Endothelial cell of umbilical vein (primary cell): ENCODE data around the gene CLRN3. TPM values are rescaled to one million over a fixed set of nuclear protein-coding genes. Genes with fewer than 3 reads are reported as not detected.

Experiments used
- BruUV-seq: library from RNA; stranded (reverse); fragments of 400-500 nt; replicated peaks from 2 replicates; lab custom pipeline; 2021; lab: Mats Ljungman, UMichigan
- CTCF ChIA-PET: fragments of 300-600, 350-600 bp; sonication (Branson Sonifier 250); formaldehyde crosslinking; loops from one replicate; lab custom pipeline; 2021; ENCODE audit warnings: antibody characterized with exemption, inconsistent platforms; lab: Charles Lee
- POLR2A ChIA-PET: fragments of 300-600, 350-600 bp; sonication (Branson Sonifier 250); formaldehyde crosslinking; loops from one replicate; lab custom pipeline; 2021; ENCODE audit warnings: antibody characterized with exemption, inconsistent platforms; lab: Charles Lee
- DNase-seq: peaks from one replicate; pipeline ENCODE4 v3.0.0-alpha.2; 2011; ENCODE audit warnings: low read depth, low spot score
- FAIRE-seq: peaks from 2 replicates; lab custom pipeline; 2011; peaks lifted over from hg19 to GRCh38; lab: Jason Lieb, UNC
- H2AFZ ChIP-seq: 2 replicates; pipeline ENCODE4 v1.6.0; 2012; ENCODE audit warnings: low read depth, low read length, control low read depth, inconsistent platforms
- H3K27ac ChIP-seq: 2 replicates; pipeline ENCODE4 v1.5.1; 2011; ENCODE audit warnings: low read depth, mild to moderate bottlenecking, control low read depth, low read length, moderate library complexity; ENCODE audit not compliant: insufficient read depth
- H3K27me3 ChIP-seq, 2 experiments: 2 replicates each; pipeline versions ENCODE4 v1.6.0 to v1.6.1; 2011; ENCODE audit warnings: low read length in 2 of 2, mixed read lengths in 1 of 2; ENCODE audit not compliant: control insufficient read depth in 2 of 2, insufficient read depth in 2 of 2
- H3K36me3 ChIP-seq, 2 experiments: 2 replicates in 1 of 2; 3 replicates in 1 of 2; pipeline ENCODE4 v1.5.1; 2011; ENCODE audit warnings: low read length in 2 of 2, mild to moderate bottlenecking in 1 of 2, moderate library complexity in 1 of 2; ENCODE audit not compliant: control insufficient read depth in 2 of 2, insufficient read depth in 2 of 2; ENCODE audit errors: extremely low read depth in 1 of 2
- H3K4me1 ChIP-seq: 3 replicates; pipeline ENCODE4 v1.5.1; 2011; ENCODE audit warnings: mild to moderate bottlenecking, low read length; ENCODE audit not compliant: control insufficient read depth, insufficient read depth; ENCODE audit errors: extremely low read depth
- H3K4me2 ChIP-seq: 2 replicates; pipeline ENCODE4 v1.6.1; 2011; ENCODE audit warnings: low read length, control low read depth, mixed read lengths; ENCODE audit not compliant: insufficient read depth
- H3K4me3 ChIP-seq, 3 experiments: fragments of 200-600 bp in 1 of 3; sonication (generic), shearing (Covaris generic) in 1 of 3; replicated peaks in 1 of 3; 2 replicates each; pipeline ENCODE4 v1.5.1; 2011 to 2016; ENCODE audit warnings: control low read depth in 3 of 3, low read length in 3 of 3, mild to moderate bottlenecking in 2 of 3, inconsistent platforms in 1 of 3, low read depth in 1 of 3, moderate library complexity in 1 of 3; ENCODE audit not compliant: insufficient read depth in 1 of 3
- H3K79me2 ChIP-seq: 2 replicates; pipeline ENCODE4 v1.6.0; 2012; ENCODE audit warnings: low read length, inconsistent platforms; ENCODE audit not compliant: control insufficient read depth, insufficient read depth
- H3K9ac ChIP-seq: replicated peaks from 2 replicates; pipeline ENCODE3; 2011; ENCODE audit warnings: low read length, control low read depth; ENCODE audit not compliant: insufficient read depth; ENCODE audit errors: extremely low read depth
- H3K9me1 ChIP-seq: replicated peaks from 3 replicates; pipeline ENCODE4 v1.6.0; 2011; ENCODE audit warnings: mild to moderate bottlenecking, low read length; ENCODE audit not compliant: control insufficient read depth, insufficient read depth; ENCODE audit errors: extremely low read depth
- H3K9me3 ChIP-seq: replicated peaks from 2 replicates; pipeline ENCODE4 v1.5.1; 2012; ENCODE audit warnings: low read length, inconsistent platforms; ENCODE audit not compliant: control insufficient read depth, insufficient read depth
- H4K20me1 ChIP-seq: replicated peaks from 2 replicates; pipeline ENCODE3; 2011; ENCODE audit warnings: mild to moderate bottlenecking, low read length; ENCODE audit not compliant: control insufficient read depth, insufficient read depth; ENCODE audit errors: extremely low read depth
- EZH2 ChIP-seq: IDR thresholded peaks from 2 replicates; pipeline ENCODE4 v1.6.1; 2012; ENCODE audit warnings: borderline replicate concordance, low read depth, mild to moderate bottlenecking, moderate library complexity, low read length, inconsistent platforms; ENCODE audit not compliant: severe bottlenecking
- FOS ChIP-seq: IDR thresholded peaks from 2 replicates; pipeline ENCODE4 v1.6.1; 2011; ENCODE audit warnings: mild to moderate bottlenecking, low read length, moderate library complexity, borderline replicate concordance; ENCODE audit not compliant: insufficient read depth
- GATA2 ChIP-seq: IDR thresholded peaks from 2 replicates; pipeline ENCODE4 v1.7.0; 2011; ENCODE audit warnings: low read depth, mild to moderate bottlenecking, moderate library complexity, mixed read lengths, low read length; ENCODE audit not compliant: insufficient read length, insufficient read depth
- JUN ChIP-seq: IDR thresholded peaks from 2 replicates; pipeline ENCODE4 v1.6.1; 2011; ENCODE audit warnings: borderline replicate concordance, low read depth; ENCODE audit not compliant: insufficient read length, insufficient read depth
- MYC ChIP-seq: IDR thresholded peaks from one replicate; pipeline ENCODE4 v1.6.1; 2011; ENCODE audit warnings: mild to moderate bottlenecking, low read depth, low read length
- POLR2A ChIP-seq: IDR thresholded peaks from 2 replicates; pipeline ENCODE4 v1.6.1; 2012; ENCODE audit warnings: low read depth, mild to moderate bottlenecking, control low read depth, low read length
- POLR2AphosphoS5 ChIP-seq: IDR thresholded peaks from 2 replicates; pipeline ENCODE4 v1.6.1; 2012; ENCODE audit warnings: low read depth, mild to moderate bottlenecking, control low read depth, low read length, moderate library complexity; ENCODE audit not compliant: insufficient read depth
- dilution Hi-C: fragments of 300-500 bp; cut with MboI; formaldehyde crosslinking; loops from one replicate; pipeline ENCODE4 v1.15.0; 2019; ENCODE audit warnings: low sequenced_read_pairs; ENCODE audit not compliant: extremely low pct_ligation_motif_present
- intact Hi-C: fragments of 100-400 bp; cut with micrococcal nuclease; formaldehyde crosslinking; loops from one replicate; pipeline ENCODE4 v1.10.0; 2022
- polyA plus RNA-seq, 4 experiments: library from polyadenylated mRNA; depleted of rRNA in 3 of 4; stranded (reverse) in 3 of 4; unstranded in 1 of 4; fragments of >200 nt; gene quantifications; 2 replicates each; pipeline versions ENCODE4 v1.2.1 to v1.2.3, GENCODE V29; 2011 to 2012; ENCODE audit warnings: missing spikeins in 1 of 4
- total RNA-seq: library from RNA; stranded (reverse); gene quantifications from 2 replicates; pipeline ENCODE4 v1.2.3, GENCODE V29; 2021
- TF ChIP-seq, protein P1 (sequence below), 2 donors: IDR thresholded peaks; 1 replicate in 1 of 2; 2 replicates in 1 of 2; pipeline ENCODE4 v1.5.1; 2011; ENCODE audit warnings: low read length in 2 of 2, mild to moderate bottlenecking in 2 of 2, moderate library complexity in 2 of 2, control low read depth in 1 of 2, inconsistent platforms in 1 of 2, low read depth in 1 of 2; ENCODE audit not compliant: insufficient read depth in 1 of 2; ENCODE audit errors: extremely low read depth in 1 of 2

The CLRN3 gene
- total and polyA plus RNA-seq, 2 donors (not counting 3 experiments of a cell fraction or from before 2014, with no cell fraction given) = 0.07 TPM; not detected in 1

DNA sequence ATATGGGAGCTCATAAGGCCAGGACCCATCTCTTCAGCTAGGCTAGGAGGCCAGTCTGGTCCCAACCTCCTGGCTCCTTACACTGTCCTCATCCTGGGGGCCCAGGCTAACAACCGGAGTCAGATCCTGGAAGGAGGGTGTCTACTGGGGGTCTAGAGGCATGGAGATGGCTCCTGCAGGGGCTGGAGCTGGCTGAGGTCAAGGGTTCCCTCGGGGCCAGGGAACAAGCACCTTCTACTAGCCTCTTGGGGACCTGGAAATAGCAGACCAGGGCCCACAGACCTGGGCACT, 37.2 kb downstream of the CLRN3 start:
- Histone ChIP-seq H3K9ac (no peak overlapping the region), H3K27me3 (no peaks in the 10 kb centered on the region), H3K4me1 (no peaks in the 10 kb centered on the region), H3K9me1 (no peaks in the 10 kb centered on the region), H3K36me3 (no peaks in the 10 kb centered on the region), H3K9me3 (no peaks in the 10 kb centered on the region), H3K4me2 (no peak overlapping the region), H4K20me1 (no peaks in the 10 kb centered on the region), H2AFZ (no peak overlapping the region), H3K79me2 (no peaks in the 10 kb centered on the region), H3K27ac (no peak overlapping the region), H3K4me3 (no peak overlapping the region)
- CTCF ChIA-PET = interaction anchor here (1.4 to 3.6 kb wide), 6 partner anchors 21 to 291 kb away, joined by 3 to 67 read pairs (median 16); no protein-coding TSS in a partner anchor
- dilution Hi-C loops (no loop called here), intact Hi-C loops (loop anchor here (10.0 kb wide), 2 partner anchors 501 to 611 kb away; no protein-coding TSS in a partner anchor)
- no TSS peak for BruUV-seq
- TF ChIP-seq FOS (no peak), GATA2 (no peak), POLR2A (no peak), POLR2AphosphoS5 (no peak), MYC (no peak), JUN (no peak), EZH2 (no peak)
- TF ChIP-seq, protein P1, sequence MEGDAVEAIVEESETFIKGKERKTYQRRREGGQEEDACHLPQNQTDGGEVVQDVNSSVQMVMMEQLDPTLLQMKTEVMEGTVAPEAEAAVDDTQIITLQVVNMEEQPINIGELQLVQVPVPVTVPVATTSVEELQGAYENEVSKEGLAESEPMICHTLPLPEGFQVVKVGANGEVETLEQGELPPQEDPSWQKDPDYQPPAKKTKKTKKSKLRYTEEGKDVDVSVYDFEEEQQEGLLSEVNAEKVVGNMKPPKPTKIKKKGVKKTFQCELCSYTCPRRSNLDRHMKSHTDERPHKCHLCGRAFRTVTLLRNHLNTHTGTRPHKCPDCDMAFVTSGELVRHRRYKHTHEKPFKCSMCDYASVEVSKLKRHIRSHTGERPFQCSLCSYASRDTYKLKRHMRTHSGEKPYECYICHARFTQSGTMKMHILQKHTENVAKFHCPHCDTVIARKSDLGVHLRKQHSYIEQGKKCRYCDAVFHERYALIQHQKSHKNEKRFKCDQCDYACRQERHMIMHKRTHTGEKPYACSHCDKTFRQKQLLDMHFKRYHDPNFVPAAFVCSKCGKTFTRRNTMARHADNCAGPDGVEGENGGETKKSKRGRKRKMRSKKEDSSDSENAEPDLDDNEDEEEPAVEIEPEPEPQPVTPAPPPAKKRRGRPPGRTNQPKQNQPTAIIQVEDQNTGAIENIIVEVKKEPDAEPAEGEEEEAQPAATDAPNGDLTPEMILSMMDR (IDR thresholded peaks at IDR 0.05; ENCODE audit: extremely low read depth in 1 of 2, insufficient read depth in 1 of 2, low read depth in 1 of 2, low read length in 2 of 2) = no peak
- POLR2A ChIA-PET = no interaction called here
- no peak for DNase-seq
- no peak for FAIRE-seq
